DOHH2 (cell line): ENCODE results near the gene IGBP1.

Source experiments
- CTCF ChIP-seq: fragments of 200-600 bp; sonication (generic); IDR thresholded peaks from one replicate; pipeline ENCODE4 v1.5.1; 2014; ENCODE audit warnings: antibody characterized with exemption, mild to moderate bottlenecking, low read depth, low read length; ENCODE audit not compliant: poor library complexity, severe bottlenecking
- EZH2phosphoT487 ChIP-seq: fragments of 200-600 bp; sonication (generic); IDR thresholded peaks from 2 replicates; pipeline ENCODE4 v1.6.1; 2017; ENCODE audit warnings: borderline replicate concordance, mild to moderate bottlenecking, antibody characterized with exemption, low read length, moderate library complexity, mixed read lengths

GRCh38 chrX:70171624-70172023, 38.4 kb downstream of the IGBP1 start:
- no peak for TF ChIP-seq CTCF
- no peak for TF ChIP-seq EZH2phosphoT487
